GM21786 (cell line): ENCODE results near the gene CPNE2.

Experiments used
- ATAC-seq: cut with Tn5 transposase; IDR thresholded peaks from one replicate; pipeline ENCODE4 v1.9.1; 2021; ENCODE audit not compliant: unreplicated experiment

Gene CPNE2

DNA sequence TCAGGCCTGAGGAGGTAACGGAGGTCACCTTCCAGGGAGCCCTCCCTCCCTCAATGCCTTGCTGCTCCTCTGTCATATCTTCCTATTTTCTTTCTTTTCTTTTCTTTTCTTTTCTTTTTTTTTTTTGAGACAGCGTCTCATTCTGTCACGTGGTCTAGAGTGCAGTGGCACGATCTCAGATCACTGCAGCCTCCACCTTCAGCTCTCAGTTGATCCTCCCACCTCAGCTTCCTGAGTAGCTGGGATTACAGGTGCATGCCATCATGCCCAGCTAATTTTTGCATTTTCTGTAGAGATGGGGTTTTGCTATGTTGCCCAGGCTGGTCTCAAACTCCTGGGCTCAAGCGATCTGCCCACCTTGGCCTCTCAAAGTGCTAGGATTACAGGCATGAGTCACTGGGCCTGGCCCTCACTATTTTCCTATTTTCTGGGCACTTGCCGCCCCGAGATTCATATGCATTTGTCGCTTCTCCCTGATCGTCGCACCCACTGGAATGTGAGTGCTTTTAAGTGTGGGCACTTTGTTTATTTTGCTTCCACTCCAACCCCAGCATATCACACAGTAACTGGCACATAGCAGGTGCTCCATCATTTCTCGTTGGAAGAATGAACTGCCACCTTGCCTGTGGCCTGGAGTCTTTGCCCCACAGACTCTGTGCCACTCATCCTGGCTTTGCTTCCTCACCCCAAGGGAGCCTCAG, 31.7 kb downstream of the CPNE2 start:
- no peak for ATAC-seq

DNA sequence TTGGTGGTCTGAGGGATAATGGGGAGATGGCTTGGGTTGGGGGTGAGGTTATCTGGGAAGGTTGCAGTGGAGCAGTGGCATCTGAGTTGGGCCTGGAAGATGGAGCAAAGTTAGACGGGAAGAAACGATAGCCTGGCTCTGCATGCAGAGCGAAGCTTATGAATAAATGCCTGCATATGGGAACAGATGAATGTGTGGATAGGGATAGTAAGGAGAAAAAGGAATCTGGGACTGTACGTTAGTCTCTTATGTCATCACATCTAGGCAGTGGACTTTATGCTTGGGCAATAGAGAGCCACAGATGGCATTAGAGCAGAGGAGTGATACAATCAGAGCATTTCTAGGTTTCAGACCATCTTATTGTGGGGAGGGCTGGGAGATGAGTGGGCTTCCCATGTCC, 33.0 kb downstream of the CPNE2 start:
- no peak for ATAC-seq

DNA sequence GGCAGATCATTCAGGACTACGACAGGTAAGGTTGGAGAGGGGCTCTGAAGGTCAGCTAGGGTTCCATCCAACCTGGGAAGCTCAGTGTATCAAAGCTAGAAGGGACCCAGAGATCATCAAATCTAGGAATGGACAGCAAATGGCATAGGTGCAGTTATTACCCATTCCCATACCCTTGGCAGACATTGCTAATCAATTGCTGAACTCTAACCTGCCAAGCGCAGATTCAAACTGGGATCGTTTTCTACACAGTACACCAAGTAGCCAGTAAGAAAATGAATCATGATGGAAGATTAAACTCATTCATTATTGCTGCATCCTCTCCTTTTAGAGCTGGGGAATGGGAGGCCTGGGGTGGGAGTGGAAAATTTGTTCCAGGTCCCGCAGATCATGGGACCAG, 33.6 kb downstream of the CPNE2 start:
- no peak for ATAC-seq

DNA sequence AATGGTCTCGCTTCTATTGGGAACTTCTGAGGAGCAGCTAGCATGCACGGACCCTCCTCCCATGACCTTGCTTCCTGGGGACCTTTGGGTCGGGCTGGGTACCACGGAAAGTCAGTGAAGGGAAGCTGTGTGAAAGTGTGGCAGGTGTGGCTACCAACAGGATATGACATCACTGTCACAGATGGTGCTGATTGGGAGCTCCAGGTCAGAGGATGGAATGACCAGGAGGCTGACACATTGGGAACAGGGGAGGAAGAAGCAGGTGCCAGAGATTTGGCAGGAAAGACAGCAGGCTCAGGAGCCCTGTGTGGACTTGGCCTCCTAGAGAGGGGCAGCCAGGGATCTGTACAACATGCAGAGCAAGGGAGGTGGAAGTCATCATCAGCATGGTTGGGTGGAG, 34.0 kb downstream of the CPNE2 start:
- ATAC-seq = no peak

DNA sequence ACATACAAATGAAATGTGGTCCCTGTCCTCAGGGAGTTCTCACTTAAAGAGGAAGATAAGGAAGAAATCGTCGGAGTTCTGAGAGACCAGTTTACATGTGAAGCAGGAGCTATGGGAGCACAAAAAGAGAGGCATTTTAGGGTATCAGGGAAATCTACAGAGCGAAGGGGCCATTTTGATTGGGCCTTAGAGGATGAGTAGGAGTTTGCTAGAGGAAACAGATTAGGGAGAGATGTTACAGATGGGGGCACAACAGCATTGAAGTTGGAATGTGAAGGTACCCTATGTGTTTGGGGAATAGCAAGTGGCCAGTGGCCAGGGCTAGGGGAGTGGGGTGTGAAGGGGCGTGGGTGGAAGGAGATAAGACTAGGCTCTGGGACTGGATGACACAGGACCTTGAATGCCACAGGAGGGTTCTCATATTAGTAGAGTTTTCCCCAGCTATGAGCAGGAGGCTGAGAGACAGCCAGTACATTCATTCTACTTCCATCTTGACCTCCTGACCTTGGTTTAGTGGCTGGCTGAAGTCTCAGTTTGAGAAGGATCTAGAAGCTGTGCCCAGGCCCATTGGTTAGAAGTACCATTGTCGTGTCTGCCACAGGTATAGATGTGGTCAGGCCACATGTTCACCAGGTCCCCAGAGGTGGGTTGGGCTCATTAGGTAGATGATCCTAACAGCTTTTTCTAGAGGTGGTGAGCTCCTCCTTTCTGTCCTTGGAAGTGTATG, 34.8 kb downstream of the CPNE2 start:
- peak; percentile 70 for ATAC-seq

DNA sequence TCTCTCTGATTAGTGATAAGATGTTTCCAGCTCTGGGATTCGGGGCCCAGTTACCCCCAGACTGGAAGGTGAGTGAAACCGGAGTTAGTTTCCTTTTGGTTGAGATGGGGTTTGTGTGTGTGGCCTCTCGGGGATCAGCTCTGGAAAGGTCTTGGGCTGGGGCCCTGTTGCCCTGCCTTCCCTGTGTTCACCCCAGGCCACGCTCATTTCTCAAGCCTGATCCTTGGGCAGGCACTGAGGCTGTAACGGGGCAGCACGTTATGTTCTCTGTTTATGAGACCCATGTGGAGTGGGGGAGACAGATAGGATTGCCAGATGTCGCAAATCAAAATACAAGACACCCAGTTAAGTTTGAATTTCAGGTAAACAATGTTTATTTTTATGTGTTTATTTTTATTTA, 35.5 kb downstream of the CPNE2 start:
- peak; percentile 7 for ATAC-seq

DNA sequence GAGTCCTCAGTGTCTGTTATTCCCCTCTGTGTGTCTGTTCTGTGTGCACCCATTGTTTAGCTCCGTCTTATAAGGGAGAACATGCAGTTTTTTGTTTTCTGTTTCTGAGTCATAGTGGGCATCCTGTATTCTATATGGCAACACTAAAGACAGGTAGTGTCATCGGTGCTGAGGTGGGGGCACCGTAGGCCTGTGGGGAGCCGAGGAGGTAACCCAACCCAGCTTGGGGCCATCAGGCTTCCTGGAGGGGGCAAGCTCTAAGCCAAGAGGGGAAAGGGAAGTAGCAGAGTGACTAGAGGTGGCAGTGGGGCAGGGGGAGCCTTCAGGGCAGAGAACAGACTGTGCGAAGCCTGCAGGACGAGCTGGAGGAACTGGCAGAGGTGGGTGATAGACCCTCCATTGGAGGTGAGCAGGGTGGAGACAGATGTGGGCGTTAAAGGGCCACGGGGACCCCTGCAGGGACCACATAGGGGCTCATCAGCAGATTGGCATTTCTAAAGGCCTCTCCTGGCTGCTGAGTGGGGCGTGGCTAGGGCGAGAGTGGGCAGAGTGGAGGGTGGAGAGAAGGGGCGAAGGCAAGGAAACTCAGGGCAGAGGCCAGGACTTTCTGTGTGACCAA, 36.5 kb downstream of the CPNE2 start:
- no peak for ATAC-seq

DNA sequence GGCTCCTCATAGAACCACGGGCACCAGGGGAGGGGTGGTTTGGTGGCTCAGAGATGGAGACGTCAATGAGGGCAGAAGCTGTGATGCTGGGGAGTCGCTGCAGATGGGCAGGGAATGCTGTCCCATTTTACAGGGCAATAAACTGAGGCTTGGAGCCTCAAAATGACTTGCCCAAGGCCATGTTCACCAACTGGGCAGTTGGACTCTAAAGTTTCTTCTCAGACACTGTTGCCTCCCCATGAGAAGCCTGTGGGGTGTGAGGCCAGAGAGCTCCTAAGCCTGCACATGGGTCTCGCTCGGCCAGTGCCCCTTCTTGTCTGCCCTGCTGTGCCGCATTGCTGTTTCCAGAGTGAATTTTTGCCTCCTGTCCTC, 38.6 kb downstream of the CPNE2 start:
- ATAC-seq = no peak

DNA sequence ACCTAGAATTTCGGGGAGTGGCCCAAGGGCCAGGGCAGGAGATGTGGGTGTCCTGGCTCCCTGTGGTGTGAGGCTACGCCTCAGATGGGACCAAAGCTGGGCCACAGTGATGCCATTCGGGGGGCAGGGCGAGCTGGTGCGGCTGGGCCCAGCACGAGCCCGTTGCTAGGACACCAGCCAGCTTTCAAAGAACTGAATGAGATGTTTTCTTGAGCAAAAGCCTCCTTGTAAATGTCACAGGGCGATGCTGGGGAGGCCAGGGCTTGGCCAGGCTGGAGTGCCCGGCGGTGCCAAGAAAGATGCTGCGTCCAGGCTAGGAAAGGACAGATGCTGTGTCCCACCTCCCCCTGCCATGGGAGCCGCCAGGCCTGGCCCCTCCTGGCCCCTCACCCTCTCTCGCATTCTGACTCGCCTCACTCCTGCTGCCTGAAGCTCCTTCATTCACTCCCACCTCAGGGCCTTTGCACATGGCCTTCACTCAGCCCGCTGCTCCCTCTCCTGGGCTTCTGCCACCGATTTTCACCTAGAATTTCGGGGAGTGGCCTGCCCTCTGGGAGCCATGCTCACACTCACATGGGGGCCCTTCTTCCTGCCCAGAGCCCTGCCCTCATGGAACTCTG, 39.1 kb downstream of the CPNE2 start:
- no peak for ATAC-seq

DNA sequence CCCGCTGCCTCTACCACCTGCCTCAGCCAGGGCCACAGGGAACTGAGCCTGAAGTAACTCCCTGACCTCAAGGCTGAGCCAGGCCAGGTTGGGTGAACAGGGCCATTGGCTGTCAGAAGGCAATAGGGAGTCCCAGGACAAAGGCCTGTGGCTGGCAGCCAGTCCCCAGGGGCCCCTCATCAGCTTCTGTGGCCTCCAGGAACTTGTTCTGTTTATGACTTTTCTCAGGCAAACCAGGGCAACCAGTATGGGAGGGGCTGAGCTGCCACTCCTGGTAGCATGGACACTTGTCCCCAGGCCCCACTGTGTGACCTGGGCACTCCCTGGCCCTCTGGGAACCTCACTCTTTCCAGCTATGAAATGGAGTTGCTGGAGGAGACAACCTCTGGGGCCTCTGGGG, 40.1 kb downstream of the CPNE2 start:
- ATAC-seq = no peak

DNA sequence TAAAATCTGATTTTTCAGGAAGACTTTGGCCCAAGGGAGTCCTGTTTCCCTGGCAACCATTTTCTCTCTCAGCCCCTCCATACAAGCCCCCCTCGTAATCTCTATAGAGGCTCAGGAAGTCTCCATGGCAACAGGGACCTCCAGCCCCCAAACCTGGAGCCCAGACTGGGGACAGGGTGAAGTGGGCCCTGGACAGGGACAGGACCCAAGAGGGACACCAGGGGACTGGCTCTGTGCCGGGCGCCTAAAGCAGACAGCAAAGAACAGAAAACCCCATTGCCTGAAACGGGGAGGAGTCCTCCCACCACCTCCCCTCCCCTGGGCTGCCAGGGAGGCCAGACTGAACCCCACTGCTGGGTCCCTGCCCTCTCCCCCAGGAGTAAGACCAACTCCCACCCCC, 40.6 kb downstream of the CPNE2 start:
- no peak for ATAC-seq

DNA sequence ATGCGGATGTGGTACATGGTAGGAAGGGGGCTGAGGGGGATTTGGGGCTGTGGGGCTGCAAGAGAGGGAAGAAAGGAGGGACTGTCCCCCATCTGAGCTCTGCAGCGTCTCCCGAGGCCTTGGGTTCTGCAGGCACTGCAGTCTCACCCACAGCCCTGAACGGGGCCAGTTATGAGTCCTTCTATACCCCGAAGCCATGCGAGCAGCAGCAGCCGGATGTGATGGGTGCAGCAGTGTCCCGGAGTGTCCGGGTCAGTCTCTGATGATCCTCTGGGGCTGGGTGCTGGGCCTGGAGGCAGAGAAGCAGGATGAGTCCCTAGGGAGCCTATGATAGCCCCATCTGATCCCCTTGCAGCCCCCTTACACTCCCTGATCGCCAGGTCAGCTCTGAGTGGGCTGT, 41.5 kb downstream of the CPNE2 start:
- no peak for ATAC-seq

DNA sequence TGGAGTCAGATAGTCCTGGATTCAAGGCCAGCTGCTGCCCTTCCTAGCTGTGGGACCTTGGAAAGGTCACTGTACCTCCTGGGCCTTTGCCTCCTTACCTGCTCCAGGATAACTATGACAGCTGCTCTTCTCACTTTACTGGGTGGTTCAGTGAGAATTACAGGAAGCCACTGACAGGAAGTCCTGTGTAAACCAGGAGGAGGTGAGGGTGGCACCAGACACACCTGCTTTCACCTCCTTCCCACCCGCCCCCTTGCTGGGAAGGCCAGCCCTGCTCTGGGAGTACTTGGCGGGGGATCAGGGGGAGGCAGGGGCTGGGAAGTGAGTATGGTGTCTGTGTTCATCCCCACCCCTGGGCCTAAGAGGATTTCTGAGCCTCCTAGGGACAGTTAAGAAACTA, 42.6 kb downstream of the CPNE2 start:
- ATAC-seq = no peak

DNA sequence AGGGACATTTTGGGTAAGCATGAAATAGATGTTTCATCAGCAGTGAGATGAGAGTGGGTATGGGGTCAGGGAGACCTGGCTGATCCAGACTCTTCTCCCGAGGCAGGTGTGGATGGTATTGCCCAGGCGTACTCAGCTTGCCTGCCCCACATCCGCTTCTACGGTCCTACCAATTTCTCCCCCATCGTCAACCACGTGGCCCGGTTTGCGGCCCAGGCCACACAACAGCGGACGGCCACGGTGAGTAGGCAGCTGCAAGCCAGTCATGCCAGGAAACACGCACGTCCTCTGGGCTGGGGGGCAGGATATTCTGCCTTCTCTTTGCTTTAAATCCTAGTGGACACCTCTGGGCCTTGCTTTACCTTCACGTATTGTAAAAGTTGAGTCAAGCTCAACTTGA, 44.7 kb downstream of the CPNE2 start:
- no peak for ATAC-seq

DNA sequence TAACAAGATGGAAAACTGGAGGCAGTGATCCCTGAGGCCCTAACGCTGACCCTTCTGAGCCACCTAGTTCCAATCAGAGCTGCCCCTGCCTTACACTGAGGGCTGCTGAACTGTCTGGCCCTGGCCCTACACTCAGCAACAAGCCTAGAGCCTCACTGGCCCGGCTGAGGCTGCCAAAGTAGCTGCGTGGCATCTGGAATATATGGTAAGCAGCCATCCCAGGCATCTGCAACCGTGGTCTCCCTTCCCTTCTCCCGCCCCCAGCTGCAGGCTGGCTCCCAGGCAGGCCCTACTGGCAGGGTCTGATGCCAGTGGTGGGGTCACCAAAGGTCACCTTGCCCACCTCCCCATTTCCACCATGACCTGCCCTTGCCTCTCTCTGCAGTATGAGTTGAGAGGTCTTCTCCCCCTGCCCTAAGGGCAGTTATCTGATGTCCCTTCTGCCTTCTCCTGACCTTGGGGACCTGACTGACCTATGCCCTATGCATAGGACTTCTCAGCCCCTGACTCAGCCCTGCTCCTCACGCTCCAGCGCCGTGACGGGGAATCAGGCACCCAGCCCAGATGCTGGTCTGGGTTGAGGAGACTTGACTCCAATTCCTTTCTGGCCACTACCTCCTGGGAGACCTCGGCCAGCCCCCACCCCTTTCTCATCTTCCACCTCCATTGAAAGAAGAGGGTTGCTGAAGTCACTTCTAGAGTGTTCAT, 45.3 kb downstream of the CPNE2 start:
- ATAC-seq = no peak

DNA sequence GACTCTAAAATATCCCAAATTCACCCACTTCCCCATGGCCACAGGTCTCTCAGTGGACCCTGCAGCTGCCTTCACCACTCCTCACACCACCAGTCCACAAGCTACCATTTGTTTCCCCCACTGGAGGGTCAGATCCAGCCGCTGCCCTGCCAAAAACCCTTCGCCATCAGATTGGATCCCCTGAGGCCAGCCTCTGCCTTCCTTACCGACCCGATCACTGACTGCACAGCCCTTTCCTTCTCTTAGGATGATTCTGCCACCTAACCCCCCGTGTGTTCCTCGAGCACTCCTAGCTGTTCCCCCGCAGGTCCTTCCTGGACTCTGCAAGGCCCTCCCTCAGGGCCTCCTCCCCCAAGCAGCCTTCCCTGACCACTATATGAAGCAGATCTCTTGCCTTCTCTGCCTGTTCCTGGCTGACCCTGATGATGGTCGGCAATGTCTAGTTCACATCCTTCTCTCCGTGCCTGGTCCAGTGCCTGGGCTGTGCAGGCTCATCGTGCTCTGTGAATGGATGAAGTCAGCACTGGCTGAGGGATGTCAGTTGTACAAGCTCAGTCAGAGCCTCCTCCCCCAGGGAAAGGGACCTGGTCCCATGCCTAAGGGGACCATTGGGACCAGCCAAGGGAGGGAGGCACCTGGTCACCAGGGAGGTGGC, 46.0 kb downstream of the CPNE2 start:
- no peak for ATAC-seq

DNA sequence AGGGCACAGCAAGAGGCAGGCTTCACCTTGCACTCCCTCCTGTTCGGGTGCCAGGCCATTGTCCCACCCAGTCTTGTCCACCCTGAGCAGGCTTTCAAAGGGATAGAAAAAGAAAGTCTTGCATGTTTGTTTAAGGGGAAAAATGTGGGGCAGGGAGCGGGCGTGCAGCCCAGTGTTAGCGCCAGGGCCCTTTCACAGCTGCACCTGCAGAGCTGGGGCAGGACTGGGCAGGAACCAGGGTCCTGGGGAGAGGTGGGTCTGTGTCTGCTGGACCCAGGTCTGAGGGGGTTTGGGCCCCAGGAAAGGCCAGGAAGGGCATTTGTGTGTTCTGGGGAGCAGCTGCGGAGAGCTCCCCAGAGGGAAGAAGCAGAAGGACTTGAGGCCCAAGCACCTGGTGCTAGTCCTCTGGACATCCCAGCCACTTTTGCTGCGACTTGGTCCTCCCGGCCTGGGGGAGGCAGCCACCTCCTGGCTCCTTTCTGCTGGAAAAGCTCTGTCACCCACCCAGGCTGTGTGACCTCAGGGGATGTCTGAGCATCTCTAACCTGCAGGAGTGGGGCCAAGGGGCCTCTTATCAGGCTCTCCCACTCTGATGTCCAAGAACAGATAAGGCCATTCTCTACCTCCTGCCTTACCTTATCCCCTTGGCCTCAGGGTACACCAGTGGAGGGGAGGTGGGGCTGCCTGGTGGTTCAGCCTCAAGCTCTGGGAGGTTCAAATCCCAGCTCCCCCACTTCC, 48.7 kb downstream of the CPNE2 start:
- no peak for ATAC-seq

DNA sequence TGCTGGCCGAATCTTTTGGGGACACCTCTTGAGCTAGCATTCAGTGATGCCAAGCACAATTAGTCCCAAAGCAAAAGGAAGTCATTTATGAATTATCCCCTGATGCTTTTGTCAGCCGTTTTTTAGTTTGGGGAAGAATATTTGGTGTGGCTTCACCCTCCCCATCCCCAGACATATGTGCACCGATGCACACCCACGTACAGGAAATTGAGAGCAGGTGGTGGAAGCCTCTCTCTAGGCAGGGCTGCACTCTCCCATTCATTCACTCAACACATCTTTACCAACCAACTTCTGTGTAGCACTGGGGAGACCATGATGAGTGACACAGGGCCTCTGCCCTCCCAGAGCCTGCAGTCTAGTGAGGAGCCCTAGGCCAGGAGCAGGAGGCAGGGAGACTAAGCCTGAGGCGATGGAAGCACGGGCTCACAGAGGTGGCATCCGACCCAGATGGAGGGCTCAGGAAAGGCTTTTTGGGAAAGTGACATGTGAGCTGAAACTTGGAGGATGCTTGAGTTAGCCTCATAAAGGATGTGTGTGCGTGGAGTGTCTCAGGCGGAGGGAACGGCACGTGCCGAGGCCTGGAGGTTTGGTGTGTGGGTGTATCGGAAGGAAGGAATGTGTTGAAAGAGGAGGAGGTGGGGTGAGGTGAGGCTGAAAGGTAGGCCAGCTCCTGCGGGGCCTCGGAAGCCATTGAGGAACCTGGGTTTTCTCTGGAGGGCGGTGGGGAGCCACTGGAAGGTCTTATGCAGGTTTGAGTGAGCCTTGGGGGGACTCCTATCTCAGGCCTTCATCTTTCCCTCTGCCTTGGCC, 49.6 kb downstream of the CPNE2 start:
- no peak for ATAC-seq

DNA sequence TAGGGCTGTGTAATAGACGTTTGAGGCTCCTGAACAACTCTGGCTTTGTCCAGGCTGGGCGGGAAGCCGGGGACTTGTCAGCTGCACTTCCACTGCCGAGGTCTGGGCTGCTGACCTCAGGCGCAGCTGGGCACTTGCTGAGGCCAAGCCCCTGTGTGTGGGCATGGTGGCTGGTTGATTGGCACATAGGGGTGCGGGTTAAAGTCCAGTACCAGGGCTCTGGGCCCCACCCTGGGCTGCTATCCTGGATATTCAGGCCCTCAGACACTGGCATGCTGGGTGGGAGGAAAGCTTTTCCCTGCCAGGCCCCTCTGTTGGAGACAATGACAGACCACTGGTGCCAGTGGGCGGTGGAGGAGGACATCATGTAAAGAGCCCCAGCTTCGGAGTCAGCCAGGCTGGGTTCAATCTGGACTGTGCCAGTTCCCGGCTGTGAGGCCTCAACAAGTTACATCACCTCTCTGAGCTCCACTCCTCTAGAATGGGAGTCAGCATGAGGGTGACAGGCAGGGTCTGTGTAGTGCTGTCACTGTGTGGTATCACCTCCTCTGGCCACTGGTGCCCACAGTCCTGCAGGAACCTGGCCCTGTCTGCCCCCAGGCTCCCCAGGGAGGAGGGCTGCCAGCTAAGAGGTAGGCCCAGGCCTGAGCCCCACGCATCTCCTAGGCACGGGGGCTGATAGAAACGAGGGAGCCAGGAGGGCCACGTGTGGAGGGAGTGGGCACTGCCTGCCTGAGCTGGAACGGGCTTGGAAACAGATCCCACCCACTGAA, 51.0 kb downstream of the CPNE2 start:
- no peak for ATAC-seq
